H9 (cell line): ENCODE measurements around the gene MAN1B1. TPM values are rescaled to one million over a fixed set of nuclear protein-coding genes. Genes with fewer than 3 reads are reported as not detected.

ENCODE experiments used
- DNase-seq: peaks from one replicate; pipeline ENCODE4 v3.0.0-alpha.2; 2017
- H2AFZ ChIP-seq: one replicate; pipeline ENCODE4 v1.6.1; 2013; ENCODE audit warnings: mild to moderate bottlenecking, low read length, control low read depth, moderate library complexity
- H2AK5ac ChIP-seq: 2 replicates; pipeline ENCODE4 v1.6.1; 2013; ENCODE audit warnings: low read length, control low read depth, mixed read lengths; ENCODE audit not compliant: insufficient read length
- H2BK120ac ChIP-seq: one replicate; pipeline ENCODE4 v1.6.1; 2013; ENCODE audit warnings: low read depth, mild to moderate bottlenecking, low read length, control low read depth, inconsistent platforms; ENCODE audit not compliant: poor library complexity, severe bottlenecking
- H2BK12ac ChIP-seq: 2 replicates; pipeline ENCODE4 v1.6.1; 2013; ENCODE audit warnings: low read length, control low read depth, mixed read lengths, low read depth; ENCODE audit not compliant: insufficient read length
- H2BK15ac ChIP-seq: 2 replicates; pipeline ENCODE4 v1.6.1; 2013; ENCODE audit warnings: low read depth, low read length, control low read depth
- H2BK20ac ChIP-seq: one replicate; pipeline ENCODE4 v1.6.1; 2013; ENCODE audit warnings: low read depth, mild to moderate bottlenecking, low read length, control low read depth, inconsistent platforms; ENCODE audit not compliant: poor library complexity, severe bottlenecking
- H2BK5ac ChIP-seq: 2 replicates; pipeline ENCODE4 v1.6.1; 2013; ENCODE audit warnings: low read length, control low read depth, mixed read lengths; ENCODE audit not compliant: insufficient read length
- H3K14ac ChIP-seq: 2 replicates; pipeline ENCODE4 v1.6.1; 2013; ENCODE audit warnings: low read length, control low read depth; ENCODE audit not compliant: insufficient read depth
- H3K18ac ChIP-seq: 2 replicates; pipeline ENCODE4 v1.6.1; 2013; ENCODE audit warnings: low read depth, mild to moderate bottlenecking, mixed read lengths, low read length, control low read depth; ENCODE audit not compliant: insufficient read length
- H3K23ac ChIP-seq: 2 replicates; pipeline ENCODE4 v1.6.1; 2013; ENCODE audit warnings: low read length, control low read depth, mixed read lengths, low read depth; ENCODE audit not compliant: insufficient read length
- H3K23me2 ChIP-seq: 2 replicates; pipeline ENCODE4 v1.6.1; 2013; ENCODE audit warnings: low read depth, mild to moderate bottlenecking, mixed read lengths, low read length, control low read depth; ENCODE audit not compliant: insufficient read length, poor library complexity, severe bottlenecking
- H3K27ac ChIP-seq: 2 replicates; pipeline ENCODE4 v1.5.1; 2013; ENCODE audit warnings: low read length, control low read depth, mixed read lengths, low read depth; ENCODE audit not compliant: insufficient read length
- H3K27me3 ChIP-seq: 2 replicates; pipeline ENCODE4 v1.6.1; 2013; ENCODE audit warnings: low read length, control low read depth, inconsistent platforms; ENCODE audit not compliant: insufficient read depth
- H3K4ac ChIP-seq: 2 replicates; pipeline ENCODE4 v1.6.1; 2013; ENCODE audit warnings: low read depth, mild to moderate bottlenecking, control low read depth, inconsistent platforms, low read length, moderate library complexity
- H3K4me1 ChIP-seq: 2 replicates; pipeline ENCODE4 v1.6.1; 2013; ENCODE audit warnings: low read length, control low read depth, inconsistent platforms; ENCODE audit not compliant: insufficient read depth
- H3K4me2 ChIP-seq: 2 replicates; pipeline ENCODE4 v1.6.1; 2013; ENCODE audit warnings: low read length, control low read depth, mixed read lengths; ENCODE audit not compliant: insufficient read length, insufficient read depth
- H3K56ac ChIP-seq: 2 replicates; pipeline ENCODE4 v1.6.1; 2013; ENCODE audit warnings: low read depth, mild to moderate bottlenecking, mixed read lengths, low read length, control low read depth; ENCODE audit not compliant: insufficient read length
- H3K79me1 ChIP-seq: 2 replicates; pipeline ENCODE4 v1.6.1; 2013; ENCODE audit warnings: low read depth, mild to moderate bottlenecking, moderate library complexity, low read length, control low read depth, inconsistent platforms; ENCODE audit not compliant: insufficient read depth, poor library complexity, severe bottlenecking
- H3K79me2 ChIP-seq: 2 replicates; pipeline ENCODE4 v1.6.1; 2013; ENCODE audit warnings: low read length, control low read depth, inconsistent platforms; ENCODE audit not compliant: insufficient read depth
- H3K9ac ChIP-seq: 2 replicates; pipeline ENCODE4 v1.6.1; 2013; ENCODE audit warnings: low read length, control low read depth, mixed read lengths; ENCODE audit not compliant: insufficient read length; ENCODE audit errors: extremely low read depth
- H3K9me3 ChIP-seq: one replicate; pipeline ENCODE4 v1.6.1; 2013; ENCODE audit warnings: low read depth, low read length, inconsistent platforms; ENCODE audit not compliant: control insufficient read depth
- H3T11ph ChIP-seq: one replicate; pipeline ENCODE4 v1.6.1; 2013; ENCODE audit warnings: mild to moderate bottlenecking, low read length, control low read depth, inconsistent platforms
- H4K20me1 ChIP-seq: one replicate; pipeline ENCODE4 v1.6.1; 2013; ENCODE audit not compliant: control insufficient read depth, insufficient read length, insufficient read depth
- H4K5ac ChIP-seq: 2 replicates; pipeline ENCODE4 v1.6.1; 2013; ENCODE audit warnings: low read depth, mild to moderate bottlenecking, mixed read lengths, low read length, control low read depth; ENCODE audit not compliant: insufficient read length
- H4K8ac ChIP-seq: replicated peaks from 2 replicates; pipeline ENCODE4 v1.6.1; 2013; ENCODE audit warnings: low read length, control low read depth, mixed read lengths, low read depth; ENCODE audit not compliant: insufficient read length
- H4K91ac ChIP-seq: 2 replicates; pipeline ENCODE4 v1.6.1; 2013; ENCODE audit warnings: low read depth, mild to moderate bottlenecking, moderate library complexity, mixed read lengths, low read length, control low read depth; ENCODE audit not compliant: insufficient read length
- H3K27ac Mint-ChIP-seq, 3 experiments: 2 replicates in 2 of 3; 3 replicates in 1 of 3; pipeline ENCODE4 v1.8.0; 2020 to 2021; ENCODE audit warnings: mixed read lengths in 3 of 3, mild to moderate bottlenecking in 1 of 3, moderate library complexity in 1 of 3
- H3K27me3 Mint-ChIP-seq: 2 replicates; pipeline ENCODE4 v1.8.0; 2021; ENCODE audit warnings: low read depth, mild to moderate bottlenecking, moderate library complexity, mixed read lengths
- H3K36me3 Mint-ChIP-seq, 3 experiments: 2 replicates in 2 of 3; 3 replicates in 1 of 3; pipeline ENCODE4 v1.8.0; 2020 to 2021; ENCODE audit warnings: low read depth in 3 of 3, mixed read lengths in 3 of 3; ENCODE audit not compliant: insufficient read depth in 1 of 3
- H3K4me1 Mint-ChIP-seq, 2 experiments: 2 replicates each; pipeline ENCODE4 v1.8.0; 2020; ENCODE audit warnings: mixed read lengths in 2 of 2
- H3K4me3 Mint-ChIP-seq, 2 experiments: 2 replicates in 1 of 2; 3 replicates in 1 of 2; pipeline ENCODE4 v1.8.0; 2020 to 2021; ENCODE audit warnings: mild to moderate bottlenecking in 2 of 2, mixed read lengths in 2 of 2, moderate library complexity in 1 of 2
- H3K9me3 Mint-ChIP-seq, 2 experiments: 2 replicates in 1 of 2; 3 replicates in 1 of 2; pipeline ENCODE4 v1.8.0; 2020; ENCODE audit warnings: mild to moderate bottlenecking in 2 of 2, mixed read lengths in 2 of 2, moderate library complexity in 1 of 2
- WGBS: extraction: QIAGEN DNeasy Blood & Tissue Kit; methylation state at CpG from one replicate; pipeline ENCODE4 v1.1.7; 2013; ENCODE audit warnings: missing lambda C conversion rate, low lambda C conversion rate, mixed read lengths; ENCODE audit not compliant: insufficient read length; ENCODE audit errors: extremely low coverage; 5-methylcytosine and 5-hydroxymethylcytosine counted together
- total RNA-seq: library from RNA; stranded (reverse); gene quantifications from 2 replicates; pipeline ENCODE4 v1.2.1, GENCODE V29; 2021
- TF ChIP-seq, protein P1 (sequence below): fragments of 200-600 bp; sonication (generic); conservative IDR thresholded peaks from 3 replicates; pipeline ENCODE4 v1.8.0; 2021; ENCODE audit warnings: antibody characterized with exemption, mild to moderate bottlenecking

The MAN1B1 gene
- total RNA-seq, 1 experiment from 2014 or later, result 34.9 TPM

GRCh38 chr9:137109250-137110146, 22.7 kb downstream of the MAN1B1 start:
- H2BK5ac ChIP-seq, result no peak overlapping the region
- TF ChIP-seq, protein P1, sequence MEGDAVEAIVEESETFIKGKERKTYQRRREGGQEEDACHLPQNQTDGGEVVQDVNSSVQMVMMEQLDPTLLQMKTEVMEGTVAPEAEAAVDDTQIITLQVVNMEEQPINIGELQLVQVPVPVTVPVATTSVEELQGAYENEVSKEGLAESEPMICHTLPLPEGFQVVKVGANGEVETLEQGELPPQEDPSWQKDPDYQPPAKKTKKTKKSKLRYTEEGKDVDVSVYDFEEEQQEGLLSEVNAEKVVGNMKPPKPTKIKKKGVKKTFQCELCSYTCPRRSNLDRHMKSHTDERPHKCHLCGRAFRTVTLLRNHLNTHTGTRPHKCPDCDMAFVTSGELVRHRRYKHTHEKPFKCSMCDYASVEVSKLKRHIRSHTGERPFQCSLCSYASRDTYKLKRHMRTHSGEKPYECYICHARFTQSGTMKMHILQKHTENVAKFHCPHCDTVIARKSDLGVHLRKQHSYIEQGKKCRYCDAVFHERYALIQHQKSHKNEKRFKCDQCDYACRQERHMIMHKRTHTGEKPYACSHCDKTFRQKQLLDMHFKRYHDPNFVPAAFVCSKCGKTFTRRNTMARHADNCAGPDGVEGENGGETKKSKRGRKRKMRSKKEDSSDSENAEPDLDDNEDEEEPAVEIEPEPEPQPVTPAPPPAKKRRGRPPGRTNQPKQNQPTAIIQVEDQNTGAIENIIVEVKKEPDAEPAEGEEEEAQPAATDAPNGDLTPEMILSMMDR, result no peak
- H2BK20ac ChIP-seq, result no peak overlapping the region
- no peak overlapping the region for H3K14ac ChIP-seq
- no peaks in the 10 kb centered on the region; the same call in 1 of the 2 replicates for H3K27me3 ChIP-seq
- no peak overlapping the region for H4K8ac ChIP-seq
- no peak overlapping the region for H3K4ac ChIP-seq
- H3T11ph ChIP-seq, result no peak overlapping the region
- WGBS, result no CpG with 5 or more reads among the region's 34 CpGs
- no peaks in the 10 kb centered on the region for H3K9me3 ChIP-seq
- H3K23ac ChIP-seq, result no peak overlapping the region
- H3K4me2 ChIP-seq, result no peak overlapping the region
- DNase-seq, result no peak
- no peak overlapping the region for H3K27ac ChIP-seq
- no peaks in the 10 kb centered on the region for H3K4me1 ChIP-seq
- H3K36me3 Mint-ChIP-seq, result peaks cover 1 to 19% (median 5%) of the 10 kb centered on the region in 3 experiments; a peak in 5 of 7 replicates
- H3K9ac ChIP-seq, result no peak overlapping the region
- H4K91ac ChIP-seq, result no peak overlapping the region
- no peaks in the 10 kb centered on the region for H3K9me3 Mint-ChIP-seq
- no peak overlapping the region for H2AK5ac ChIP-seq
- no peaks in the 10 kb centered on the region for H4K20me1 ChIP-seq
- H3K27ac Mint-ChIP-seq, result no peak overlapping the region
- H3K18ac ChIP-seq, result no peak overlapping the region
- H4K5ac ChIP-seq, result no peak overlapping the region
- H3K56ac ChIP-seq, result no peak overlapping the region
- no peak overlapping the region for H2BK120ac ChIP-seq
- H3K27me3 Mint-ChIP-seq, result peaks cover 10% of the 10 kb centered on the region
- H3K79me2 ChIP-seq, result no peaks in the 10 kb centered on the region
- H3K4me1 Mint-ChIP-seq, result no peaks in the 10 kb centered on the region
- no peak overlapping the region; a peak in 1 of 5 replicates for H3K4me3 Mint-ChIP-seq
- H2BK12ac ChIP-seq, result no peak overlapping the region
- no peaks in the 10 kb centered on the region for H3K79me1 ChIP-seq
- no peak overlapping the region for H2BK15ac ChIP-seq
- H3K23me2 ChIP-seq, result no peaks in the 10 kb centered on the region
- no peak overlapping the region for H2AFZ ChIP-seq
